ENCODE data around the gene HDAC4.

HDAC4 gene

GRCh38 chr2:238999291-238999741, 401.5 kb downstream of the HDAC4 start (continued):
- TF ChIP-seq ZNF518A (tag by site-specific recombination; conservative IDR thresholded peaks at IDR 0.05; ENCODE audit: low read depth) (no peak), ZNF394 (tag by site-specific recombination; IDR thresholded peaks at IDR 0.05; ENCODE audit: borderline replicate concordance) (no peak), ZNF549 (tag by site-specific recombination; IDR thresholded peaks at IDR 0.05) (no peak), ZNF148 (tag by site-specific recombination; IDR thresholded peaks at IDR 0.05; ENCODE audit: borderline replicate concordance) (no peak), ZNF670 (tag by site-specific recombination; IDR thresholded peaks at IDR 0.05; ENCODE audit: low read depth) (no peak), KLF17 (tag by site-specific recombination; IDR thresholded peaks at IDR 0.05) (no peak), ZNF114 (tag by site-specific recombination; IDR thresholded peaks at IDR 0.05) (no peak), ZNF426 (tag by site-specific recombination; IDR thresholded peaks at IDR 0.05) (no peak), ZNF18 (tag by site-specific recombination; IDR thresholded peaks at IDR 0.05) (no peak), ZNF48 (tag by site-specific recombination; IDR thresholded peaks at IDR 0.05) (no peak), ZNF585B (tag by site-specific recombination; IDR thresholded peaks at IDR 0.05) (no peak), ZBTB11 (tag by site-specific recombination; conservative IDR thresholded peaks at IDR 0.05; ENCODE audit: low read depth) (no peak), ZNF837 (tag by site-specific recombination; IDR thresholded peaks at IDR 0.05) (no peak), ZNF280D (tag by site-specific recombination; IDR thresholded peaks at IDR 0.05) (no peak), ZBTB26 (tag by site-specific recombination; optimal IDR thresholded peaks at IDR 0.05) (no peak)
